AG04450 (cell line): ENCODE results near the gene ADGRV1. TPM values are rescaled to one million over a fixed set of nuclear protein-coding genes. Genes with fewer than 3 reads are reported as not detected.

ENCODE experiments used
- CTCF ChIA-PET: fragments of 300-600, 350-600 bp; formaldehyde crosslinking; extraction: SDS; loops from one replicate; lab custom pipeline; 2022; ENCODE audit warnings: antibody characterized with exemption, inconsistent platforms; lab: Charles Lee
- POLR2A ChIA-PET: fragments of 350-600 bp; formaldehyde crosslinking; extraction: SDS; loops from one replicate; lab custom pipeline; 2021; ENCODE audit warnings: antibody characterized with exemption, inconsistent platforms; lab: Yijun Ruan, JAX
- DNase-seq: peaks from one replicate; pipeline ENCODE4 v3.0.0-alpha.2; 2011; ENCODE audit warnings: low read depth, low spot score
- H3K27ac ChIP-seq: one replicate; pipeline ENCODE4 v1.5.1; 2012; ENCODE audit warnings: low read depth, low read length, control low read depth
- H3K27me3 ChIP-seq: one replicate; pipeline ENCODE4 v1.6.0; 2012; ENCODE audit warnings: low read length; ENCODE audit not compliant: control insufficient read depth, insufficient read depth
- H3K4me3 ChIP-seq: 2 replicates; pipeline ENCODE4 v1.5.1; 2011; ENCODE audit warnings: mild to moderate bottlenecking, low read depth, low read length, control low read depth
- H3K9me3 ChIP-seq: 2 replicates; pipeline ENCODE4 v1.5.1; 2012; ENCODE audit warnings: low read length; ENCODE audit not compliant: control insufficient read depth, insufficient read depth
- CTCF ChIP-seq: IDR thresholded peaks from 2 replicates; pipeline ENCODE4 v1.5.1; 2011; ENCODE audit warnings: low read depth, low read length, control low read depth, inconsistent platforms
- polyA plus RNA-seq: library from polyadenylated mRNA; depleted of rRNA; stranded (reverse); fragments of >200 nt; gene quantifications from 2 replicates; pipeline ENCODE4 v1.2.3, GENCODE V29; 2011

The ADGRV1 gene
- polyA plus RNA-seq, 1 experiment = 0.06 TPM

- Histone ChIP-seq H3K27ac (no peak overlapping the region), H3K27me3 (no peaks in the 10 kb centered on the region), H3K9me3 (no peaks in the 10 kb centered on the region), H3K4me3 (no peak overlapping the region)
- no peak for TF ChIP-seq CTCF
- CTCF ChIA-PET = interaction anchor here (1.0 to 4.1 kb wide), 2 partner anchors 59 to 546 kb away, joined by 3 to 23 read pairs; no protein-coding TSS in a partner anchor
- POLR2A ChIA-PET = no interaction called here
- no peak for DNase-seq
These were observed 314.5 kb downstream of the ADGRV1 start for GRCh38 chr5:90873033-90873517.

- ChIA-PET POLR2A (no interaction called here), CTCF (interaction anchor here (4.1 kb wide), 1 partner anchor 545 kb away, joined by 23 read pairs; no protein-coding TSS in a partner anchor)
- H3K9me3 ChIP-seq = no peaks in the 10 kb centered on the region
- no peak overlapping the region for H3K27ac ChIP-seq
- no peak overlapping the region for H3K4me3 ChIP-seq
- no peaks in the 10 kb centered on the region for H3K27me3 ChIP-seq
- TF ChIP-seq CTCF = no peak
- DNase-seq = no peak
These were observed 315.5 kb downstream of the ADGRV1 start for GRCh38 chr5:90874066-90874465.

GRCh38 chr5:90875456-90875855 lies 316.9 kb downstream of the ADGRV1 start:
- TF ChIP-seq CTCF = no peak
- Histone ChIP-seq H3K4me3 (no peak overlapping the region), H3K27ac (no peak overlapping the region), H3K9me3 (no peaks in the 10 kb centered on the region), H3K27me3 (no peaks in the 10 kb centered on the region)
- POLR2A ChIA-PET = no interaction called here
- CTCF ChIA-PET = interaction anchor here (1.1 to 1.3 kb wide), 2 partner anchors 10 to 57 kb away, joined by 4 to 5 read pairs; no protein-coding TSS in a partner anchor
- no peak for DNase-seq

GRCh38 chr5:90876366-90876765 lies 317.8 kb downstream of the ADGRV1 start:
- DNase-seq = no peak
- CTCF ChIA-PET = interaction anchor here (1.3 kb wide), 1 partner anchor 11 kb away, joined by 4 read pairs; no protein-coding TSS in a partner anchor
- no peaks in the 10 kb centered on the region for H3K9me3 ChIP-seq
- H3K4me3 ChIP-seq = no peak overlapping the region
- no peak overlapping the region for H3K27ac ChIP-seq
- no peaks in the 10 kb centered on the region for H3K27me3 ChIP-seq
- POLR2A ChIA-PET = no interaction called here
- TF ChIP-seq CTCF = no peak

GRCh38 chr5:90877049-90877448 lies 318.5 kb downstream of the ADGRV1 start:
- CTCF ChIA-PET = interaction anchor here (2.0 kb wide), 1 partner anchor 543 kb away, joined by 10 read pairs; no protein-coding TSS in a partner anchor
- Histone ChIP-seq H3K9me3 (no peaks in the 10 kb centered on the region), H3K4me3 (no peak overlapping the region), H3K27me3 (no peaks in the 10 kb centered on the region), H3K27ac (no peak overlapping the region)
- no peak for DNase-seq
- TF ChIP-seq CTCF = no peak
- POLR2A ChIA-PET = no interaction called here
